Heart left ventricle (tissue), 16 donors: ENCODE data around the gene GET4. TPM values are rescaled to one million over a fixed set of nuclear protein-coding genes. Genes with fewer than 3 reads are reported as not detected.
A peak's percentile ranks its signal among the peaks of the same experiment; 100 is the strongest.

Experiments
- ATAC-seq, 4 donors: fragments of 200-7000 bp; cut with Tn5 transposase; one replicate each; pipeline ENCODE4 v1.9.1; 2020 to 2022; ENCODE audit warnings: moderate library complexity in 4 of 4, mild to moderate bottlenecking in 3 of 4, moderate number of reproducible peaks in 1 of 4
- DNase-seq, 5 donors: peaks; one replicate each; pipeline ENCODE4 v3.0.0-alpha.2; 2020
- H3K27ac ChIP-seq, 12 donors: fragments of 200-600 bp; sonication (generic) in 4 of 12; one replicate each; pipeline versions ENCODE4 v1.5.0 to v1.8.0; 2016 to 2022; ENCODE audit warnings: mild to moderate bottlenecking in 2 of 12
- H3K27me3 ChIP-seq, 9 donors: fragments of 200-600 bp; sonication (generic) in 2 of 9; one replicate each; pipeline versions ENCODE4 v1.5.1 to v1.8.0; 2016 to 2022; ENCODE audit warnings: mild to moderate bottlenecking in 3 of 9
- H3K36me3 ChIP-seq, 9 donors: fragments of 200-600 bp; sonication (generic) in 2 of 9; one replicate each; pipeline versions ENCODE4 v1.5.0 to v1.8.0; 2018 to 2022; ENCODE audit warnings: mild to moderate bottlenecking in 2 of 9
- H3K4me1 ChIP-seq, 12 donors: fragments of 200-600 bp; sonication (generic) in 4 of 12; one replicate each; pipeline versions ENCODE4 v1.5.0 to v1.8.0; 2016 to 2022; ENCODE audit warnings: mild to moderate bottlenecking in 3 of 12
- H3K4me3 ChIP-seq, 12 donors: fragments of 200-600 bp; sonication (generic) in 4 of 12; one replicate each; pipeline versions ENCODE4 v1.5.0 to v1.8.0; 2017 to 2022; ENCODE audit warnings: mild to moderate bottlenecking in 9 of 12, moderate library complexity in 4 of 12
- H3K9me3 ChIP-seq, 12 donors: fragments of 200-600 bp; sonication (generic) in 4 of 12; one replicate each; pipeline versions ENCODE4 v1.5.0 to v1.8.0; 2016 to 2022; ENCODE audit warnings: mild to moderate bottlenecking in 1 of 12
- POLR2A ChIP-seq, 2 donors: fragments of 450-650 bp; IDR thresholded peaks; one replicate each; pipeline ENCODE4 v1.6.1; 2017; ENCODE audit warnings: antibody characterized with exemption in 2 of 2, mild to moderate bottlenecking in 2 of 2, moderate library complexity in 2 of 2
- WGBS, 4 donors: extraction: QIAGEN DNeasy Blood & Tissue Kit in 2 of 4; methylation state at CpG; one replicate each; pipeline versions ENCODE4 v1.1.5 to v1.1.7; 2013 to 2018; 5-methylcytosine and 5-hydroxymethylcytosine counted together
- intact Hi-C, 10 donors: fragments of 100-400 bp; cut with DNase I; formaldehyde crosslinking; loops; one replicate each; pipeline versions ENCODE4 v1.11.1 to v1.14.2; 2022
- polyA plus RNA-seq, 2 donors: library from polyadenylated mRNA; stranded (reverse); fragments of 200-250 nt; gene quantifications; one replicate each; pipeline ENCODE4 v1.2.3, GENCODE V29; 2013
- total RNA-seq, 9 donors: library from RNA; depleted of rRNA in 2 of 9; stranded (reverse); fragments of >200 nt in 2 of 9; fragmentation: NEBNext Ultra II Directional in 3 of 9; extraction: Animal tissue kit (Norgen Biotek cat#: 25700) in 3 of 9; gene quantifications; one replicate each; pipeline versions ENCODE4 v1.1.0 to v1.2.4, GENCODE V29; 2016 to 2023
- TF ChIP-seq, protein P1 (sequence below), 12 donors: fragments of 200-600 bp; sonication (generic) in 4 of 12; IDR thresholded peaks; one replicate each; pipeline versions ENCODE4 v1.5.0 to v1.8.0; 2018 to 2022; ENCODE audit warnings: antibody characterized with exemption in 12 of 12, mild to moderate bottlenecking in 5 of 12
- donor health status: ischemic (EF 13 %, LVEDD 7.1; RV severe dilation, severe dysfunction).
- donor health status: healthy with polysubstance abuse.
- donor health status: DM: no; HTN: yes; CAD: no.
- donor health status: DM: no; HTN: no; CAD: no.
- donor health status: ischemic (EF 25% LVEDD 6.9; RV normal size, moderate dysfunction).
- donor health status: ischemic (EF 25% LVEDD 5.7; RV mildly dilated, moderate dysfunction).
- donor health status: healthy.
- donor health status: DM: yes; HTN: yes; CAD: no.
- donor health status: ischemic (EF 35%, LVEDD 5.7; RV mildly dilated, moderate dysfunction).
- donor health status: nonischemic (EF 11% LVEDD 7.7; RV severe dilation, severe dysfunction).
- donor health status: DM: yes; HTN: yes; CAD: no.
- donor health status: PGD.
- donor health status: ischemic (EF 29% LVEDD 5.4; RV normal size, mild dysfunction).
- donor health status: nonischemic (EF 23%, LVEDD 6.1; RV moderate dilation, normal function).

GET4 gene
- total and polyA plus RNA-seq, 11 donors = 14.6 to 34.1 (median 19.7) TPM

DNA sequence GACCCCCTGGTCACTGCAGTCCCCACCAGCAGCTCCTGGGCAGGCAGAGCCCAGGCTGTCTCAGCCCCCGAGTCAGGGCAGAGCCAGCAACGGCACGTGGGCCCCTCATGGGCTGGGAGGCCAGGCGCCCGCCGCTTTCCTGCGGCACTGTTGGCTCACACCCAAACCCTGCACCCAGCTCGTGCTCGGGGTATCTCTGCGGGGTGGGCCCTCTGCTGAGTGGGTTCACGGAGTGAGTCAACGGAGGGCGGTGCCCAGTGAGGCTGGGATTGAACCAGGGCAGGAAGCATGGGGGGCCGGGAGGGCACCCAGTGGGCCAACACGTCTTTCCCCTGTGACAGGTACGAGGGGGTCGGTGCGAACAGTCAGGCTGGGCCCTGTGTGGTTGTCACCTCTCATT is 49.2 kb downstream of the GET4 start:
- Histone ChIP-seq H3K27me3 (peaks cover 0 to 5% (median 0%) of the 10 kb centered on the region in 9 donors), H3K36me3 (no peaks in the 10 kb centered on the region), H3K4me3 (no peak overlapping the region), H3K4me1 (peaks cover 0 to 62% (median 10%) of the 10 kb centered on the region in 12 donors), H3K27ac (peak overlapping the region in 1 of 12 donors; percentile 55), H3K9me3 (no peaks in the 10 kb centered on the region)
- 58 to 70% (median 68%) methylated on average over 12 to 18 of the region's 18 CpGs for WGBS, 4 donors
- DNase-seq (peak in 4 of 5 donors; percentile 21 to 72 (median 33)), ATAC-seq (peak in 2 of 4 donors; percentile 10 to 21)
- TF ChIP-seq POLR2A (IDR thresholded peaks at IDR 0.05) = no peak
- TF ChIP-seq, protein P1, sequence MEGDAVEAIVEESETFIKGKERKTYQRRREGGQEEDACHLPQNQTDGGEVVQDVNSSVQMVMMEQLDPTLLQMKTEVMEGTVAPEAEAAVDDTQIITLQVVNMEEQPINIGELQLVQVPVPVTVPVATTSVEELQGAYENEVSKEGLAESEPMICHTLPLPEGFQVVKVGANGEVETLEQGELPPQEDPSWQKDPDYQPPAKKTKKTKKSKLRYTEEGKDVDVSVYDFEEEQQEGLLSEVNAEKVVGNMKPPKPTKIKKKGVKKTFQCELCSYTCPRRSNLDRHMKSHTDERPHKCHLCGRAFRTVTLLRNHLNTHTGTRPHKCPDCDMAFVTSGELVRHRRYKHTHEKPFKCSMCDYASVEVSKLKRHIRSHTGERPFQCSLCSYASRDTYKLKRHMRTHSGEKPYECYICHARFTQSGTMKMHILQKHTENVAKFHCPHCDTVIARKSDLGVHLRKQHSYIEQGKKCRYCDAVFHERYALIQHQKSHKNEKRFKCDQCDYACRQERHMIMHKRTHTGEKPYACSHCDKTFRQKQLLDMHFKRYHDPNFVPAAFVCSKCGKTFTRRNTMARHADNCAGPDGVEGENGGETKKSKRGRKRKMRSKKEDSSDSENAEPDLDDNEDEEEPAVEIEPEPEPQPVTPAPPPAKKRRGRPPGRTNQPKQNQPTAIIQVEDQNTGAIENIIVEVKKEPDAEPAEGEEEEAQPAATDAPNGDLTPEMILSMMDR (IDR thresholded peaks at IDR 0.05) = no peak
- intact Hi-C loops = no loop called here

- Histone ChIP-seq H3K36me3 (no peaks in the 10 kb centered on the region), H3K27ac (peak overlapping the region in 1 of 12 donors; percentile 47), H3K4me3 (no peak overlapping the region), H3K9me3 (no peaks in the 10 kb centered on the region), H3K27me3 (peaks cover 0 to 5% (median 0%) of the 10 kb centered on the region in 9 donors), H3K4me1 (peaks cover 0 to 62% (median 10%) of the 10 kb centered on the region in 12 donors)
- 79 to 87% (median 86%) methylated on average over 16 to 47 of the region's 47 CpGs for WGBS, 4 donors
- no peak for TF ChIP-seq POLR2A (IDR thresholded peaks at IDR 0.05)
- TF ChIP-seq, protein P1 (IDR thresholded peaks at IDR 0.05) = no peak
- DNase-seq = peak in 4 of 5 donors; percentile 5 to 65 (median 25)
- intact Hi-C loops = no loop called here
- ATAC-seq = no peak
Observed at GRCh38 chr7:926061-927030, 50.0 kb downstream of the GET4 start.

GRCh38 chr7:927031-927671 is 50.8 kb downstream of the GET4 start:
- Histone ChIP-seq H3K27me3 (peaks cover 0 to 4% (median 0%) of the 10 kb centered on the region in 9 donors), H3K27ac (peak overlapping the region in 1 of 12 donors; percentile 47), H3K4me1 (peaks cover 0 to 59% (median 10%) of the 10 kb centered on the region in 12 donors), H3K4me3 (no peak overlapping the region), H3K36me3 (no peaks in the 10 kb centered on the region), H3K9me3 (no peaks in the 10 kb centered on the region)
- no peak for ATAC-seq
- TF ChIP-seq POLR2A (IDR thresholded peaks at IDR 0.05) = no peak
- TF ChIP-seq, protein P1 (IDR thresholded peaks at IDR 0.05) = no peak
- peak in 4 of 5 donors; percentile 3 to 58 (median 19) for DNase-seq
- 79 to 86% (median 83%) methylated on average over 20 to 21 of the region's 21 CpGs for WGBS, 4 donors
- intact Hi-C loops = no loop called here

DNA sequence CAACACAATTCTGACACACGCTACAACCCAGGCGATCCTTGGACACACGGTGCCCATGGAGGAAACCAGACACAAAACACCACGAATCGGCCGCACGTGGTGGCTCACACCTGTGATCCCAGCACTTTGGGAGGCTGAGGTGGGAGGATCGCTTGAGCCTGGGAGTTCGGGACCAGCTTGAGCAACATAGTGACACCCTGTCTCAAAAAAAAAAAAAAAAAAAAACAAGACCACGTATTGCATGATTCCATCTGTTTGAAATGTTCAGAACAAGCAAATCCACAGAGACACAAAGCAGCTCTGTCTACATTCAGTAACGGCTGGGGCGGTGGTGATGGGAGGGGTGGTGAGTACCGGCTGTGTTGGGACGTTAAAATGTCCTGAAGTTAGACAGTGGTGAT is 53.0 kb downstream of the GET4 start:
- DNase-seq = peak in 3 of 5 donors; percentile 1 to 24 (median 15)
- intact Hi-C loops = no loop called here

More for the DNA sequence above, 53.0 kb downstream of the GET4 start:
- no peak for ATAC-seq
- Histone ChIP-seq H3K36me3 (no peaks in the 10 kb centered on the region), H3K27ac (peak overlapping the region in 1 of 12 donors; percentile 36), H3K4me1 (peaks cover 0 to 46% (median 7%) of the 10 kb centered on the region in 12 donors), H3K9me3 (no peaks in the 10 kb centered on the region), H3K4me3 (no peak overlapping the region), H3K27me3 (no peaks in the 10 kb centered on the region)
- WGBS, 4 donors = 83 to 85% (median 85%) methylated on average over 14 of the region's 14 CpGs
- no peak for TF ChIP-seq POLR2A (IDR thresholded peaks at IDR 0.05)
- TF ChIP-seq, protein P1 (IDR thresholded peaks at IDR 0.05) = no peak
